ENCODE results near the gene CORIN. TPM values are rescaled to one million over a fixed set of nuclear protein-coding genes. Genes with fewer than 3 reads are reported as not detected.
A peak's percentile ranks its signal among the peaks of the same experiment; 100 is the strongest.

Gene CORIN
- total RNA-seq, 8 experiments from 2014 or later = 0.25 to 1.5 (median 0.69) TPM

DNA sequence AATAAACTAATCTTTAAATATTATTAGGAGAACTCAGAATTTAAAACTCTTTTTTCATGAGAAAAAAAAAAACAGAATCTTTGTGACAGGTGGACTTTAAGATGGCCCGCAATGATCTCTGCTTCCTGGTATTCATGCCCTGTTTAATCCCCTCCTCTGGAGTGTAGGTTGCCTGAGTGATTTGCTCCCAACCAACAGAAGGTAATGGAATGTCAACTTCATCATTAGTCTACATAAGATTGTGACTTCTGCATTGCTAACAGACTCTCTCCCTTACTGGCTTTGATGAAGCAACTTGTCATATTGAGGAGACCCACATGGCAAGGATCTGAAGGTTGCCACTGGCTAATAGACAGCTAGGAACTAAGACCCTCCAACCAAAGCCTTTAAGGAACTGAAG, 88.8 kb downstream of the CORIN start:
- in situ Hi-C loops (cut with MboI; ENCODE audit: low pct_unique_long_range_greater_than_20kb in 2 of 9, low sequenced_read_pairs in 9 of 9, unreplicated experiment in 9 of 9) = no loop called here
- peak in 1 of 8 experiments; percentile 98 for ATAC-seq (replicated peaks in 6 of 8)
- Histone ChIP-seq H3K4me1 (replicated peaks in 1 of 2) (no peaks in the 10 kb centered on the region), H3K27ac (no peak overlapping the region), H3K4me3 (no peak overlapping the region)
- WGBS, 10 experiments = 44 to 100% (median 90%) methylated on average over 1 of the region's 1 CpG; no CpG with 5 or more reads in 3 of the 10 experiments

DNA sequence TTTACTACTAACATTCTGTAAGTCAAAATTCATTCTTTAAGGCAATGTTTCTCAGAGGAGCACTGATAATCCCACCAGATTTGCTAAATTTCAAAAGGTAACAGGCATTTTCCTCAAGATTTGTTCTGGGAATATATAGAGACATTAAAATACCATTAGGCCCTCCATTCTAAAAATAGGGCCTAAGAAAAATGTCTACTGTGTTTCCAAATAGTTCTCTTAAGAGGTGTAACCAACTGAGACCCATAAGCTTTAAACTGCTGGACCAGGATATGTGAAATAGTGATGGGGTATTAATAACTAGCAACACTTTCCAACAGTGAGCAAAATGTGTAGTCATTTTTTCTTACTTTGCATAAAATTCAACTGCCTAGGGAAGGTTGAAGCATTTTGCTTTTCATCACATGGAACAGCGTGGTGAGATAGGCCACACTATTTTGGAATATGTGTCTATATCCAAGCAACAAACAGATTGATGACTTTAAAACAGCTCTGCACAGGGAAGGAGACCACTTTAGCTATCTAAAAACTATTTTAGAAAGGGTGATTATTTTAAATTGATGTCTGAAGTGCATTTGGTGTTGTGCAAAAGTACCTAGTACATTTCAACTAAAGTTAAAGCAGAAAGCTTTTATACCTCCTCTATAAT, 89.9 kb downstream of the CORIN start:
- H3K4me3 ChIP-seq = no peak overlapping the region
- no peaks in the 10 kb centered on the region for H3K4me1 ChIP-seq (replicated peaks in 1 of 2)
- 0 to 100% (median 89%) methylated on average over 1 of the region's 1 CpG; no CpG with 5 or more reads in 5 of the 10 experiments for WGBS, 10 experiments
- ATAC-seq (replicated peaks in 6 of 8) = no peak
- in situ Hi-C loops (cut with MboI; ENCODE audit: low pct_unique_long_range_greater_than_20kb in 2 of 9, low sequenced_read_pairs in 9 of 9, unreplicated experiment in 9 of 9) = no loop called here
- H3K27ac ChIP-seq = no peak overlapping the region

- no peak for ATAC-seq (replicated peaks in 6 of 8)
- H3K27ac ChIP-seq = no peak overlapping the region
- in situ Hi-C loops (cut with MboI; ENCODE audit: low pct_unique_long_range_greater_than_20kb in 2 of 9, low sequenced_read_pairs in 9 of 9, unreplicated experiment in 9 of 9) = no loop called here
- no peaks in the 10 kb centered on the region for H3K4me1 ChIP-seq (replicated peaks in 1 of 2)
- no peak overlapping the region for H3K4me3 ChIP-seq
Measured at GRCh38 chr4:47747211-47747610, 90.7 kb downstream of the CORIN start.

DNA sequence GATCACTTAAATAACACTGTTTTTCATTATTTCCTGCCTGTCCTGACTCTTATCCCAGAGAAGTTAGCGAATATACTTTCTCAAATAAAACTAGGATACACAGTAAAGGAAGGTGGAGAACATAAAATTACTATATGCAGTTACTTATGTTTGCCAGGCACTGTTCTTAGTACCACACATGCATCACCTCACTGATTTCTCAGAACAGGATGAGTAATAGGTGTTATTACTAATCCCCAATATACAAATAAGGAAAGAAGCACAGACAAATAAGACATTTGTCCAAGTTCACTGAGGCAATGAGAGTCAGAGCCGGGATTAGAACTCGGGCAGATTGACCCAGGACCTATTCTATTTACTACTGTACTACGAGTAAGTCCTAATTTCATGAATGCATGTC, 91.7 kb downstream of the CORIN start:
- Histone ChIP-seq H3K4me3 (no peak overlapping the region), H3K4me1 (replicated peaks in 1 of 2) (no peaks in the 10 kb centered on the region), H3K27ac (no peak overlapping the region)
- ATAC-seq (replicated peaks in 6 of 8) = no peak
- in situ Hi-C loops (cut with MboI; ENCODE audit: low pct_unique_long_range_greater_than_20kb in 2 of 9, low sequenced_read_pairs in 9 of 9, unreplicated experiment in 9 of 9) = no loop called here
- WGBS, 10 experiments = 24 to 100% (median 89%) methylated on average over 1 to 4 of the region's 4 CpGs; no CpG with 5 or more reads in 1 of the 10 experiments

- Histone ChIP-seq H3K4me1 (replicated peaks in 1 of 2) (no peaks in the 10 kb centered on the region), H3K4me3 (no peak overlapping the region), H3K27ac (no peak overlapping the region)
- no peak for ATAC-seq (replicated peaks in 6 of 8)
- 0 to 90% (median 77%) methylated on average over 1 to 2 of the region's 2 CpGs for WGBS, 10 experiments
- in situ Hi-C loops (cut with MboI; ENCODE audit: low pct_unique_long_range_greater_than_20kb in 2 of 9, low sequenced_read_pairs in 9 of 9, unreplicated experiment in 9 of 9) = no loop called here
Measured at GRCh38 chr4:47744843-47745382, 93.0 kb downstream of the CORIN start.

- no peak overlapping the region for H3K27ac ChIP-seq
- H3K4me1 ChIP-seq (replicated peaks in 1 of 2) = no peaks in the 10 kb centered on the region
- H3K4me3 ChIP-seq = no peak overlapping the region
- no peak for ATAC-seq (replicated peaks in 6 of 8)
- in situ Hi-C loops (cut with MboI; ENCODE audit: low pct_unique_long_range_greater_than_20kb in 2 of 9, low sequenced_read_pairs in 9 of 9, unreplicated experiment in 9 of 9) = no loop called here
- WGBS, 10 experiments = 33 to 90% (median 65%) methylated on average over 1 to 2 of the region's 2 CpGs
Measured at GRCh38 chr4:47744253-47744652, 93.6 kb downstream of the CORIN start.

- in situ Hi-C loops (cut with MboI; ENCODE audit: low pct_unique_long_range_greater_than_20kb in 2 of 9, low sequenced_read_pairs in 9 of 9, unreplicated experiment in 9 of 9) = no loop called here
- no peak overlapping the region for H3K4me3 ChIP-seq
- ATAC-seq (replicated peaks in 6 of 8) = peak in 2 of 8 experiments; percentile 52 to 61
- H3K27ac ChIP-seq = no peak overlapping the region
- H3K4me1 ChIP-seq (replicated peaks in 1 of 2) = no peaks in the 10 kb centered on the region
Measured at GRCh38 chr4:47741200-47741599, 96.7 kb downstream of the CORIN start.

DNA sequence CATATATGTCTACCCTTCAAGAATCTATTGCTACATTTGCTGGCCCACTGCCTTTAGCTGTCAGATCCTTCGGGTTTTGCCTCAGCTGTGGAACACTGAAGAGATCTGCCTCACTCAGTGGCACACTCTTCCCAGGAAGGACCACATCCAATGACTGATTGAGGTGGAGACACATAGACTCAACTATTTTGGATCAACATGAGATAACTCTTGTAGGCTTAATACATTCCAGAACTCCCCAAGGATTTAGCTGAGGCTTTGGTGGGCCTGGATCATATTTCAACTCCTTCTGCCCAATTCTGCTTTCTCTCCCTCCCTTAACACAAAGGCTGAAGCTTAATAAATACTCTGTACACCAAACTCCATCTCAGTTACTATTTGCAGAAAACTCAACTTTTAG, 100.5 kb downstream of the CORIN start:
- no peaks in the 10 kb centered on the region for H3K4me1 ChIP-seq (replicated peaks in 1 of 2)
- no peak overlapping the region for H3K27ac ChIP-seq
- in situ Hi-C loops (cut with MboI; ENCODE audit: low pct_unique_long_range_greater_than_20kb in 2 of 9, low sequenced_read_pairs in 9 of 9, unreplicated experiment in 9 of 9) = no loop called here
- H3K4me3 ChIP-seq = no peak overlapping the region
- 50 to 100% (median 100%) methylated on average over 1 of the region's 1 CpG; no CpG with 5 or more reads in 7 of the 10 experiments for WGBS, 10 experiments
- no peak for ATAC-seq (replicated peaks in 6 of 8)

- no peak overlapping the region for H3K4me3 ChIP-seq
- ATAC-seq (replicated peaks in 6 of 8) = no peak
- in situ Hi-C loops (cut with MboI; ENCODE audit: low pct_unique_long_range_greater_than_20kb in 2 of 9, low sequenced_read_pairs in 9 of 9, unreplicated experiment in 9 of 9) = no loop called here
- no peak overlapping the region for H3K27ac ChIP-seq
- 19 to 100% (median 76%) methylated on average over 1 to 2 of the region's 2 CpGs for WGBS, 10 experiments
- no peaks in the 10 kb centered on the region for H3K4me1 ChIP-seq (replicated peaks in 1 of 2)
Measured at GRCh38 chr4:47736555-47736954, 101.3 kb downstream of the CORIN start.

DNA sequence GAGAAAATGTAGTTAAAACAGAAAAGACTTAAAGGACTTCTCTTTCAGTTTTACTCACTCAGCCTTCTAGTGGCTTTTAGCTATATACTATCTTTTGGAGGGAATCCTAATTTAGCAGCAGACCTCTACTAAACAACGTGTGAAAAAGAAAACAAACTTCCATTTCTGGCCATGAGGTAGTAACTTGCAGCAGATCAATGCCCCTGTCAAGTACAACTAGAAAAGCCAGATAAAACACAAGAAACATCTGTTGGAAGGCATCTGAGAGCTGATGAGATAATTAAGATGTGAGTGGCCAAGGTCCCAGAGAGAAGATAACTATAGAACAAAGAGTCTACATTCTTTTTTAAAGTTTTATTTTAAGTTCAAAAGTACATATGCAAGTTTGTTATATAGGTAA, 101.7 kb downstream of the CORIN start:
- Histone ChIP-seq H3K4me3 (no peak overlapping the region), H3K27ac (no peak overlapping the region), H3K4me1 (replicated peaks in 1 of 2) (no peaks in the 10 kb centered on the region)
- in situ Hi-C loops (cut with MboI; ENCODE audit: low pct_unique_long_range_greater_than_20kb in 2 of 9, low sequenced_read_pairs in 9 of 9, unreplicated experiment in 9 of 9) = no loop called here
- no peak for ATAC-seq (replicated peaks in 6 of 8)
- 33 to 88% (median 81%) methylated on average over 1 of the region's 1 CpG; no CpG with 5 or more reads in 4 of the 10 experiments for WGBS, 10 experiments

- Histone ChIP-seq H3K4me3 (no peak overlapping the region), H3K4me1 (replicated peaks in 1 of 2) (no peaks in the 10 kb centered on the region), H3K27ac (no peak overlapping the region)
- 0 to 100% (median 56%) methylated on average over 1 to 8 of the region's 9 CpGs for WGBS, 10 experiments
- in situ Hi-C loops (cut with MboI; ENCODE audit: low pct_unique_long_range_greater_than_20kb in 2 of 9, low sequenced_read_pairs in 9 of 9, unreplicated experiment in 9 of 9) = no loop called here
- peak in 1 of 8 experiments; percentile 89 for ATAC-seq (replicated peaks in 6 of 8)
Measured at GRCh38 chr4:47733302-47734175, 104.3 kb downstream of the CORIN start.

DNA sequence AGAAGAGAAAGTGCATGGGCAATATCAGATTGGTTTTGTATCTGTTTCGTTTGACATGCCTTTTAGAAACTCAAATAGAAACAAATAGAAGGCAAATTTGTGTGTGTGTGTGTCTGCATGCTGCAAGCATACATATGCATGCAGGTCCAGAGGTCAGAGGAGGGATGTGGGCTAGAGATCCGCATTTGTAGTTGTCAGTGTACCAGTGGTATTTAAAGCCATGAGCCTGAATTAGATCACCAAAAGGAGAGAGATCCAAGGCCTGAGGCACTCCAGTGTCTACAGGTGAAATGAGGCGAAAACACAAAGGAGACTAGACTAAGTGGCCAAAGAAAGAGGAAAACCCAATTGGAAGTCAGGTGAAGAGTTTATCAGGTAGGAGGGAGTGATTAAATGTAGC, 106.7 kb downstream of the CORIN start:
- Histone ChIP-seq H3K27ac (no peak overlapping the region), H3K4me3 (no peak overlapping the region), H3K4me1 (replicated peaks in 1 of 2) (no peaks in the 10 kb centered on the region)
- 0 to 100% (median 60%) methylated on average over 1 to 3 of the region's 3 CpGs for WGBS, 10 experiments
- in situ Hi-C loops (cut with MboI; ENCODE audit: low pct_unique_long_range_greater_than_20kb in 2 of 9, low sequenced_read_pairs in 9 of 9, unreplicated experiment in 9 of 9) = no loop called here
- ATAC-seq (replicated peaks in 6 of 8) = peak in 1 of 8 experiments; percentile 25

DNA sequence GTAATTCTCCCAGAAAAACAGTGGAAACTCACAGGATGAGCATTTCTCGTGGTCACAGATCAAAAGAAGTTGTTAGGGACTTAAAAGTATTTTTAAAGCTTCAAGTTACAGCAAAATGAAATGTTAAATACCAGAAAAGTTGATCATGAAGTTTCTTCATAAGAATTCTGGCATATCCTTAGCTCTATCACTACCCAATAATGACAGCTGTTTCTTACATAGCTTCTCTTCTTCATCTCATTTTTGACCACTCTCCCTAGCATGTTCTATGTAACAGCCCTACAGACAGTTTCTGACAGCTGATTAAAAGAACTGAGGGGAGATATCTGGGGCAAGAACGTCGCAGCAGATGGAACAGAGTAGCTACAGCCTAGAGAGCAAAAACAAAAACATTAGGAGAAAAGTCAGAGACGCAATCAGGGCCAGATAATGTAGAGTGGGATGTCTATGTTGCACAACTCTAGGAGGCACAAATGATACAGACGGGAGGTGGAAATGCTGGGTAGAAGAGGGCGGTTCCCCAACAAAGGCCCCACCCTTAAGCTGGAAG, 108.7 kb downstream of the CORIN start:
- Histone ChIP-seq H3K27ac (no peak overlapping the region), H3K4me3 (no peak overlapping the region), H3K4me1 (replicated peaks in 1 of 2) (no peaks in the 10 kb centered on the region)
- peak in 1 of 8 experiments; percentile 73 for ATAC-seq (replicated peaks in 6 of 8)
- in situ Hi-C loops (cut with MboI; ENCODE audit: low pct_unique_long_range_greater_than_20kb in 2 of 9, low sequenced_read_pairs in 9 of 9, unreplicated experiment in 9 of 9) = no loop called here
- WGBS, 10 experiments = 3 to 96% (median 75%) methylated on average over 2 to 6 of the region's 6 CpGs
